Activated naive CD4-positive, alpha-beta T cell treated with anti-CD3 and anti-CD28 coated beads, Interleukin-2, amount 50 U/mL, for 16 hours (primary cell): ENCODE results near the gene NTM.

ENCODE experiments used
- DNase-seq: peaks from one replicate; pipeline ENCODE4 v3.0.0-alpha.2; 2020

The NTM gene

GRCh38 chr11:131572423-131572822, 202.0 kb downstream of the NTM start:
- no peak for DNase-seq

GRCh38 chr11:131579932-131580387, 209.5 kb downstream of the NTM start:
- DNase-seq, result no peak

DNA sequence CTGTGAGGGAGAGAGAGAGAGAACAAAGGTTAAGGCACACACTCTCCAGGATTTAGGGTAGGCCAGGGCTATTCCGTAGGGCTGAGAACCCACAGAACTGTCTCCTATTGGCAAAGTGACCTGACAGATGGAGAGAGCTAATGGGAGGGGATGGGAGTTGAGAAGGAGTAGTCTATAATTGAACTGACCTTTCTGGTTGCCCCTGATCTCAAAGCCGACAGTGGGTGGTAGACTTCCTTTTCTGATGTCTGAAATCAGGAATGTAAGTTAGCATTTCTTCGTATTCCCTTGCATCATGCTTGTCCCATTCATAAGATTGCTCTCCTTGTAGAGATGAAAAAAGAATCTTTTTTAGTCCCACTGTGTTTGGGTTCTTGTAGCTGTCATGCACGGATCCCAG, 210.1 kb downstream of the NTM start:
- no peak for DNase-seq

GRCh38 chr11:131581046-131581445, 210.6 kb downstream of the NTM start:
- DNase-seq, result no peak

- DNase-seq, result no peak
Observed at GRCh38 chr11:131582021-131582525, 211.7 kb downstream of the NTM start.

- no peak for DNase-seq
Observed at GRCh38 chr11:131583421-131583820, 213.0 kb downstream of the NTM start.

DNA sequence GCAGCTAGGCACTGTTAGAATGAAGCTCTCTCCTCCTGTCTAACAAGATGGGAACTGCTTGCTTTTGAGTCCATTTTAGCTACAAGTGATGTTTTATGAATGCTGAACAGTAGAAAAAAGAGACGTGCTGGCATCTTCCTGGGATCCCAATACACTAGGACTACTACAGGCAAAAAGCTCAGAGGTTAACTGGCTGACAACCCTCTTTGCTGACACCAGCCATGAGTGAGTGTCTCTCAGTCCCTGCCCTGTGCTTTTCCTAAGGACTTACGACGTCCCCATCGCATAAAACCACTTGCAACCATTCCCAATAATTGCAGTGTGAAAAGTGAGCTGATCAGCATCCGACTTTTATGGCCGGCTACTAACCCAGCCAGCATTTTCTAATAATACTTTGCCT, 213.5 kb downstream of the NTM start:
- DNase-seq, result no peak

GRCh38 chr11:131584785-131585592, 214.6 kb downstream of the NTM start:
- DNase-seq, result no peak

DNA sequence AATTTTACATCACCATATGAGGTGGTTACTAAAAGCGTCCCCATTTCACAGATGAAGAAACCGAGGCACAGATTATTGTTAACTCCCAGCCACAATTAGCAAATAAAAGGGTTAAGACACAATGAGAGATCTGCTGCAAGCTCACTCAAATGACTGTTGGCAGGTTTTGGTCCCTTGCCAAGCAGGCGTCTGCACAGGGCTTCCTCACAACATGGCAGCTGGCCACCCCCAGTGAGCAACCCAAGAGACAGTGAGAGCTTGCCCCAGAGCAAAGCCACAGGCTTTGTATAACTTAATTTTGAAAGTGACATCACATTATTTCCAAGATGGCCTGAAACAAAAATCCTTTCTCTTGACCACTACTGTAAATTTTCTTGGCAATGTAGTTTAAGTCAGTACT, 217.6 kb downstream of the NTM start:
- DNase-seq, result no peak

- no peak for DNase-seq
Observed at GRCh38 chr11:131591051-131591461, 220.6 kb downstream of the NTM start.

DNA sequence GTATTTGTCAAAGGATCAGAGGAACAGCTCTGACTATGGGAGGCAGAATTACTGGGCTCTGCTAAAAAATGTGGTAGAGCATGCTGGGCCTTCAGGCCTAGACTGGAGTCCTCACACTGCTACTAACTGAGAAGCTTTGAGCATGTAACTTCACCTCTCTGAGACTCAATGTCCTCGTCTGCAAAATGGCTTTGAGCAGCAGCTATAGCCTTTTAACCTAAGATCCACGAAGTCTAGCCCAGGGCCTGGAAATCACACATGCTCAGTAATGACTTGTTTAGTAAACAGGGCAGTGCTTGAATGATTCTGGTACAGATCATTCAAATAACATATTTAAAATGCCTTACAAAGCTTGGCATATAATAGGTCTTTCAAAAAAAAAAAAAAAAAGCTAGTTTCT, 221.7 kb downstream of the NTM start:
- DNase-seq, result no peak

GRCh38 chr11:131592734-131593133, 222.3 kb downstream of the NTM start:
- no peak for DNase-seq

DNA sequence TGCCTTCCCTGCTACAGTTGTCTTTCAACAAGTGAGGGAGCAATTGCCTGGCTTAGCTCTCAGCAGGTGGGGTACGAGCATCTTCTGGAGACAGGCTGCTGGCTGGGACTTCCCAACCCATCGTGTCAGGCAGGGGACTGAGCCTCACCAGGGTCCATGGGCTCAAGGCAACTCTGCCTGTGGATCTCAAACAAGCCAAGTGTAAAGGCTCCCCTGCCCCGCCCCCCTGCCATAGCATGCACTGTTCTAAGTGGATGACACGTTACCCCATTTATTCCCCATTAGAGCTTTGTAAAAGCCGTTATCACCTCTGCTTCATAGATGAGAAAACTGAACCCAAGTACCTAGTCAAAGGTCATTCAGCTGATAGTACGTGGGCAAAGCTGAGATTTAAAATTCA, 222.9 kb downstream of the NTM start:
- no peak for DNase-seq

GRCh38 chr11:131595797-131596196, 225.4 kb downstream of the NTM start:
- DNase-seq, result no peak

DNA sequence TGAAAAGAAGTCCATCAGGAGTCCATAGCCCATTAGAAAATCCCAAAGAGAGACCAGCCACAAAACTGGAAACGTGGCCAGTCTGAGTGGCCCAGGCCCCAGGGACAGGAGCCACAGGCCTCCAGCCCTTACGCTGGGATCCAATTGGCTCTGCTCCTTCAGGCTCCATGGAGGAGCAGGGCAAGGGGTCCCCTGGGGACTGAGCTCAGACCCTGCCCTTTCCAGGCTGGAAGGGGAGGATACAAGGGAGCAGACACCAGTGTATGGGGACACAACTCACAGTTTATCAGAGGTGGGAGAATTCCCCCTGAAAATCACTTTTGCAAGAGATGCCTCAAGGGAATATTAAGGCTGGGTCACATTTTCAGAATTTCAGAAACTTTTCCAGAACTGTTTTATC, 227.5 kb downstream of the NTM start:
- DNase-seq, result no peak

DNA sequence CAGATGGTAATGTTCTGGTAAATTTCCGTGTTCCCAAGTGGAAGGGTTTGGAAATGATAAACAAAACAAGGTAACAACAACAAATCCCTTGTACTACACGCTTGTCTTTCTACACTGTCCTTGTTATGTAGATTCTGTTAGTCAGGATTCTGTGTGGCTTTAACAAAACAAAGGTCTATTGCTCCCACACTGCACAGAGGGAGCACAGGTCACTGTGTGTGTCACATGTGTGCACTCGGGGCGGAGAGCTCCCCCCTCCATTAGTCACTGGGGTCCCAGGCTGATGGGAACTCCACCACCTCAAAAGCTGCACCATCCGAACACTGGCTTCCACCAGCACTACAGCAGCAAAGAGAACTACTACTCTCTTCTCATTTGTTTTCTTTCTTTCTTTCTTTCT, 227.9 kb downstream of the NTM start:
- no peak for DNase-seq

- no peak for DNase-seq
Observed at GRCh38 chr11:131599285-131599684, 228.9 kb downstream of the NTM start.

DNA sequence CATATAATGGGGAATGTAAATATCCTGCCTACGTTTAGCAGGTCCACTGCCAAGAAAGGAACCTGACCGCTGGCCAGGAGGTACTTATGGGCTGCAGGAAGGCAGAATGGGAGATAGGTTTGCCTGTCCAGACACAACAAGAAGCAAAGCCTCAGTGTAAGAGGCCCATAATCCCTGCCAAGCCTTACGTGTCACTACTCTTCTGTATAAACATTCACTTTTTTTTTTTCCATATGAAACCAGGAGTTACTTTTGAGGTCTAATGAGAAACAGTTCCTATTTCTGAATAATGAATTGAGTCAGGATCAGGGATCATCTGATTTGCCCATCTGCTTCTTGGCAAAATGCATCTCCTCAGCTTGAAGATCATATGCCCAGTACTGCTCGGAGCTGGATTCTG, 230.2 kb downstream of the NTM start:
- DNase-seq, result no peak

GRCh38 chr11:131601586-131601985, 231.2 kb downstream of the NTM start:
- no peak for DNase-seq

DNA sequence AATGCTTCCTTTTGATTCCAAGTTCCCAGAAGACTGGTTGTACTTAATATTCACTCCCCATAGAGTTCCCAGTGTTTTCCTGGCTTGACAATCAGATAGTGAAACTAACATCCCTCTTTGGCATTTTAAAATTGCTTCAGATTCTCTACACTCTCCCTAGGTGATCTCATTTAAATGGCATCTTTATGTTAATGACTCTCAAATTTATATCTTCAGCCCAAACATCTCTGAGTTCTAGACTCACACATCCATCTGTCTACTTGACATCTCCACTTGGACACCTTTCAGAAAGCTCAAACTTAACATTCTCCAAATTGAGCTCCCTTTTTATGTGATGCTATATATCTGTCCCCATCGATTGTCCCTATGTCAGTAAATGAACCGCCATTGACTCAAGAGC, 232.0 kb downstream of the NTM start:
- no peak for DNase-seq

DNA sequence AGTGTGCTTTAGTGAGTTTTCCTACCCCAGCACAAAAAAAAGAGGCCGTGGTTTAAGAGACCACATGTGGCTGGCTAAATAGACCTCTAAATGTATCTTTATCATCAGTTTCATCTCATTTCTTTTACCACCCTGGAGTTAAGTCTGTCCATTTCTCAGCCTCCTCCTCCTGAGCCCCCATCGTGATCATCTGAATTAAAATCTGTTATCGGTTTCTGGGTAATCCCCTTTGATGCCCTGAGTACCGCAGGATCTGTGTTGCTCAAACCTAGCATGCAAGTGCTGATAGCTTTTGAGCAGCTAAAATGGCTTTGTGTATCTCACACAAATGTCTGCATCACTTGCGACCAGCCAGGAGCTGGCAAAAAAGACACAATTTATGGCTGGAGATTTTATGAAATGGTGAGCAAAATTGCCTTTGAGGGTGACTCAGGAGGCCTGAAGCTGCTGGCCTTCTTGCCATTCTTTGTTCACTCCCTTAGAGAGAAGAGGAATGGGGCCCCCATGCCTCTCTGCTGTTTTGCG, 236.5 kb downstream of the NTM start:
- no peak for DNase-seq

GRCh38 chr11:131609337-131609736, 238.9 kb downstream of the NTM start:
- no peak for DNase-seq

- DNase-seq, result no peak
Observed at GRCh38 chr11:131609921-131610320, 239.5 kb downstream of the NTM start.

DNA sequence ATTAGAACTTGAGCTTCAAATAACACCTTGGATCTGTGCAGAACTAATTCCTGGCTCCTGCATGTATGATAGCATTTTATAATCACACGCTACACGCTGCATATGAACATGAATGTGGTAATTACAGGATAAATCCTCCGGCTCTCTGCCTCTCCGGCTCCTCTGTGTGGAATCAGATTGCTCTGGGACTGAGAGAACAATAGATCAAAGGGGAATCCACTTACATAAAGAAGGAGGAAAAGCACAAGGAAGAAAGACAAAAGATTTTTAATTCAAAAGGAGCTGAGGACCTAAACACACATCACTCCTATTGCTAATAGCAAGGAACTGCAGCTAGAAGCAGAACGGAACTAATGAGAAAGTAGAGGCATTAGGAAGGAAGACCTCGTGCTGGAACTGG, 240.9 kb downstream of the NTM start:
- DNase-seq, result no peak

DNA sequence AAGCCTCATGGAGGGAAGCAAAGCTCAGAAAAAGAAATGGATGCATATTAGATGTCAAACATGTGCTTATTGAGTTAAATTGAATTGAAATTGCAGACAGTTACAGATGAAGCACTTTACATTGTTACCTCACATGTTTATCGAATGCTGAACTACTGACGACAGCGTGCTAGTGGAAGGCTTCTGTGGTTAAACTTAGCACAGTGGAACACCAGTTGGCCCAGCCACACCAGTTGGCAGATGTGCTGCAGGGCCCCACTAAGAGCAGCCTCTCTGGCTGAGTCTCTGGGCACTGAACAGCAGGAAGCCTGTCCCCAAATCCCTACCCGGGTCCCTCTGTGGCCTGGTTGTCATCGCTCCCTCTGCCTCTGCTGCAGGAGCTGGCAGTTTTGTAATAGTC, 242.1 kb downstream of the NTM start:
- DNase-seq, result no peak
